H1 (cell line): ENCODE measurements around the gene ZXDC. TPM values are rescaled to one million over a fixed set of nuclear protein-coding genes. Genes with fewer than 3 reads are reported as not detected.

Experiments used
- CTCF ChIA-PET: fragments of 300-600 bp; sonication (Branson Sonifier 250); formaldehyde crosslinking; loops from one replicate; lab custom pipeline; 2021; ENCODE audit not compliant: partially characterized antibody; lab: Charles Lee
- POLR2A ChIA-PET: fragments of 300-600 bp; sonication (Branson Sonifier 250); formaldehyde crosslinking; loops from one replicate; lab custom pipeline; 2021; ENCODE audit warnings: inconsistent platforms; ENCODE audit not compliant: partially characterized antibody; lab: Charles Lee
- DNase-seq, 2 experiments: peaks; one replicate each; pipeline versions ENCODE4 v3.0.0 to v3.0.0-alpha.2; 2010 to 2022; ENCODE audit warnings: low spot score in 2 of 2, low read depth in 1 of 2, mixed read lengths in 1 of 2
- FAIRE-seq: peaks from 2 replicates; lab custom pipeline; 2011; peaks lifted over from hg19 to GRCh38; lab: Jason Lieb, UNC
- H2AFZ ChIP-seq: 2 replicates; pipeline ENCODE4 v1.8.1; 2012; ENCODE audit warnings: low read length, inconsistent platforms
- H2AK5ac ChIP-seq: 2 replicates; pipeline ENCODE4 v1.6.1; 2013; ENCODE audit warnings: low read depth, low read length
- H2BK120ac ChIP-seq: replicated peaks from 2 replicates; pipeline ENCODE3; 2013; ENCODE audit warnings: low read depth, low read length, inconsistent platforms
- H2BK12ac ChIP-seq: 2 replicates; pipeline ENCODE4 v1.6.1; 2013; ENCODE audit warnings: low read depth, low read length
- H2BK15ac ChIP-seq: 2 replicates; pipeline ENCODE4 v1.6.1; 2013; ENCODE audit warnings: low read length
- H2BK20ac ChIP-seq: 2 replicates; pipeline ENCODE4 v1.6.1; 2013; ENCODE audit warnings: low read length
- H2BK5ac ChIP-seq: 2 replicates; pipeline ENCODE4 v1.6.1; 2013; ENCODE audit warnings: low read depth, low read length
- H3K14ac ChIP-seq: 2 replicates; pipeline ENCODE4 v1.6.1; 2013; ENCODE audit warnings: inconsistent platforms; ENCODE audit not compliant: insufficient read length
- H3K18ac ChIP-seq: 2 replicates; pipeline ENCODE4 v1.6.1; 2013; ENCODE audit warnings: low read length; ENCODE audit errors: extremely low read depth
- H3K23ac ChIP-seq: 2 replicates; pipeline ENCODE4 v1.6.1; 2013; ENCODE audit warnings: inconsistent platforms; ENCODE audit not compliant: insufficient read length
- H3K23me2 ChIP-seq: 2 replicates; pipeline ENCODE4 v1.6.1; 2013; ENCODE audit warnings: low read depth, low read length
- H3K27ac ChIP-seq: 2 replicates; pipeline ENCODE4 v1.6.1; 2011; ENCODE audit warnings: low read depth, low read length, inconsistent platforms
- H3K27me3 ChIP-seq, 4 experiments: replicated peaks in 1 of 4; 1 replicate in 1 of 4; 2 replicates in 3 of 4; pipeline versions ENCODE4 v1.6.1 to v1.8.1; 2011 to 2013; ENCODE audit warnings: low read length in 3 of 4, mild to moderate bottlenecking in 3 of 4, inconsistent platforms in 2 of 4, mixed read lengths in 2 of 4, moderate library complexity in 1 of 4; ENCODE audit not compliant: control insufficient read depth in 3 of 4, insufficient read depth in 3 of 4; ENCODE audit errors: extremely low read depth in 1 of 4
- H3K36me3 ChIP-seq, 4 experiments: 2 replicates each; pipeline versions ENCODE4 v1.6.1 to v1.8.1; 2011 to 2013; ENCODE audit warnings: mild to moderate bottlenecking in 4 of 4, low read length in 3 of 4, moderate library complexity in 2 of 4, control low read depth in 1 of 4, inconsistent platforms in 1 of 4; ENCODE audit not compliant: insufficient read depth in 4 of 4, control insufficient read depth in 2 of 4
- H3K4ac ChIP-seq: replicated peaks from 2 replicates; pipeline ENCODE3; 2013; ENCODE audit warnings: low read length, low read depth, mixed read lengths, inconsistent platforms; ENCODE audit not compliant: insufficient read length
- H3K4me1 ChIP-seq, 4 experiments: replicated peaks in 1 of 4; 1 replicate in 1 of 4; 2 replicates in 3 of 4; pipeline versions ENCODE4 v1.6.1 to v1.8.1; 2011 to 2013; ENCODE audit warnings: low read length in 3 of 4, inconsistent platforms in 2 of 4, mixed read lengths in 1 of 4; ENCODE audit not compliant: insufficient read depth in 4 of 4, control insufficient read depth in 3 of 4
- H3K4me2 ChIP-seq, 2 experiments: 2 replicates each; pipeline versions ENCODE4 v1.6.1 to v1.8.1; 2011 to 2013; ENCODE audit warnings: low read depth in 2 of 2, low read length in 2 of 2, control low read depth in 1 of 2, inconsistent platforms in 1 of 2, mild to moderate bottlenecking in 1 of 2; ENCODE audit not compliant: insufficient read depth in 1 of 2
- H3K4me3 ChIP-seq, 4 experiments: fragments of 200-600, 300-600 bp in 1 of 4; sonication (generic), shearing (Covaris generic), sonication (Bioruptor Twin) in 1 of 4; 2 replicates each; pipeline versions ENCODE4 v1.5.1 to v1.8.1; 2011 to 2016; ENCODE audit warnings: low read length in 4 of 4, low read depth in 3 of 4, control low read depth in 2 of 4, inconsistent platforms in 2 of 4, mild to moderate bottlenecking in 2 of 4, mixed read lengths in 1 of 4, moderate library complexity in 1 of 4; ENCODE audit not compliant: insufficient read depth in 2 of 4; ENCODE audit errors: extremely low read depth in 1 of 4
- H3K56ac ChIP-seq: replicated peaks from 2 replicates; pipeline ENCODE3; 2013; ENCODE audit warnings: low read depth, mild to moderate bottlenecking, mixed read lengths, low read length, inconsistent platforms; ENCODE audit not compliant: insufficient read length
- H3K79me1 ChIP-seq: 2 replicates; pipeline ENCODE4 v1.6.1; 2013; ENCODE audit warnings: low read depth, low read length, control low read depth
- H3K79me2 ChIP-seq, 2 experiments: 2 replicates each; pipeline versions ENCODE4 v1.6.1 to v1.8.1; 2012 to 2013; ENCODE audit warnings: low read length in 2 of 2, mild to moderate bottlenecking in 2 of 2, inconsistent platforms in 1 of 2; ENCODE audit not compliant: insufficient read depth in 2 of 2, control insufficient read depth in 1 of 2
- H3K9ac ChIP-seq, 4 experiments: replicated peaks in 1 of 4; 1 replicate in 1 of 4; 2 replicates in 3 of 4; pipeline versions ENCODE4 v1.6.1 to v1.8.1; 2011 to 2013; ENCODE audit warnings: low read depth in 3 of 4, low read length in 3 of 4, control low read depth in 2 of 4, mild to moderate bottlenecking in 2 of 4, moderate library complexity in 2 of 4, inconsistent platforms in 1 of 4; ENCODE audit errors: extremely low read depth in 1 of 4
- H3K9me3 ChIP-seq, 2 experiments: 2 replicates each; pipeline versions ENCODE4 v1.6.1 to v1.8.1; 2012 to 2013; ENCODE audit warnings: mild to moderate bottlenecking in 2 of 2, moderate library complexity in 2 of 2, control low read depth in 1 of 2, inconsistent platforms in 1 of 2, low read depth in 1 of 2, low read length in 1 of 2, mixed read lengths in 1 of 2; ENCODE audit not compliant: insufficient read depth in 2 of 2
- H4K20me1 ChIP-seq, 2 experiments: replicated peaks in 1 of 2; 2 replicates each; pipeline versions ENCODE3 to v1.8.1; 2011 to 2013; ENCODE audit warnings: inconsistent platforms in 2 of 2, low read length in 2 of 2, mild to moderate bottlenecking in 1 of 2; ENCODE audit not compliant: insufficient read depth in 2 of 2, control insufficient read depth in 1 of 2
- H4K5ac ChIP-seq: 2 replicates; pipeline ENCODE4 v1.6.1; 2013; ENCODE audit warnings: low read length, low read depth, mixed read lengths, inconsistent platforms; ENCODE audit not compliant: insufficient read length
- H4K8ac ChIP-seq: 2 replicates; pipeline ENCODE4 v1.8.0; 2013; ENCODE audit warnings: mild to moderate bottlenecking, moderate library complexity, low read length, inconsistent platforms; ENCODE audit not compliant: insufficient read depth; ENCODE audit errors: extremely low read depth
- H4K91ac ChIP-seq: replicated peaks from 2 replicates; pipeline ENCODE3; 2013; ENCODE audit warnings: low read length, mixed read lengths, inconsistent platforms; ENCODE audit not compliant: insufficient read length
- BACH1 ChIP-seq: IDR thresholded peaks from 2 replicates; pipeline ENCODE4 v1.6.1; 2012; ENCODE audit warnings: low read length, improper control_type of control experiment
- CHD1 ChIP-seq: IDR thresholded peaks from 2 replicates; pipeline ENCODE4 v1.6.1; 2012; ENCODE audit warnings: low read depth, low read length, improper control_type of control experiment
- CTCF ChIP-seq, 3 experiments: IDR thresholded peaks; 1 replicate in 2 of 3; 2 replicates in 1 of 3; pipeline versions ENCODE4 v1.5.1 to v1.6.1; 2011; ENCODE audit warnings: low read length in 3 of 3, mild to moderate bottlenecking in 3 of 3, inconsistent platforms in 2 of 3, low read depth in 1 of 3, moderate library complexity in 1 of 3; ENCODE audit not compliant: insufficient read depth in 1 of 3; ENCODE audit errors: control extremely low read depth in 1 of 3
- EGR1 ChIP-seq: IDR thresholded peaks from 2 replicates; pipeline ENCODE4 v1.6.1; 2011; ENCODE audit warnings: low read depth, low read length, borderline replicate concordance
- EP300 ChIP-seq, 2 experiments: IDR thresholded peaks; 1 replicate in 1 of 2; 2 replicates in 1 of 2; pipeline ENCODE4 v1.6.1; 2011 to 2012; ENCODE audit warnings: low read depth in 2 of 2, low read length in 2 of 2, mild to moderate bottlenecking in 2 of 2, borderline replicate concordance in 1 of 2, inconsistent platforms in 1 of 2, moderate library complexity in 1 of 2
- FOSL1 ChIP-seq: IDR thresholded peaks from 2 replicates; pipeline ENCODE4 v1.6.1; 2011; ENCODE audit warnings: mild to moderate bottlenecking, low read depth, low read length, moderate library complexity; ENCODE audit not compliant: insufficient read depth
- NRF1 ChIP-seq: IDR thresholded peaks from 2 replicates; pipeline ENCODE4 v1.6.1; 2011; ENCODE audit warnings: mild to moderate bottlenecking, low read depth, low read length, improper control_type of control experiment
- POLR2A ChIP-seq, 2 experiments: IDR thresholded peaks; 1 replicate in 1 of 2; 2 replicates in 1 of 2; pipeline ENCODE4 v1.6.1; 2011; ENCODE audit warnings: low read depth in 2 of 2, low read length in 2 of 2, mild to moderate bottlenecking in 2 of 2; ENCODE audit errors: control extremely low read depth in 1 of 2
- SP2 ChIP-seq: IDR thresholded peaks from 2 replicates; pipeline ENCODE4 v1.6.1; 2012; ENCODE audit warnings: mild to moderate bottlenecking, low read length, inconsistent platforms
- SRF ChIP-seq: IDR thresholded peaks from 2 replicates; pipeline ENCODE4 v1.6.1; 2011; ENCODE audit warnings: mild to moderate bottlenecking, low read depth, low read length, moderate library complexity
- SUZ12 ChIP-seq: fragments of 200-600 bp; sonication (generic); IDR thresholded peaks from 2 replicates; pipeline ENCODE4 v1.6.1; 2012; ENCODE audit warnings: mild to moderate bottlenecking, inconsistent platforms, low read length, moderate library complexity, mixed read lengths
- WGBS, 2 experiments: shearing (Covaris generic) in 1 of 2; methylation state at CpG; one replicate each; pipeline versions ENCODE4 v1.1.6 to v1.1.7; 2013 to 2015; ENCODE audit warnings: low lambda C conversion rate in 2 of 2, mixed read lengths in 2 of 2, inconsistent platforms in 1 of 2, low coverage in 1 of 2, missing lambda C conversion rate in 1 of 2; ENCODE audit not compliant: insufficient replicate concordance in 2 of 2, insufficient coverage in 1 of 2, insufficient read length in 1 of 2; ENCODE audit errors: extremely low coverage in 1 of 2, missing lambda C conversion rate in 1 of 2; 5-methylcytosine and 5-hydroxymethylcytosine counted together
- polyA plus RNA-seq, 7 experiments: library from polyadenylated mRNA; depleted of rRNA in 3 of 7; stranded (reverse) in 5 of 7; unstranded in 2 of 7; fragments of >200 nt in 5 of 7; fragments of 200-250 nt in 2 of 7; gene quantifications; 1 replicate in 5 of 7; 2 replicates in 1 of 7; 4 replicates in 1 of 7; pipeline versions ENCODE4 v1.2.1 to v1.2.3, GENCODE V29; 2011 to 2013; ENCODE audit warnings: missing spikeins in 2 of 7, mixed read lengths in 2 of 7
- total RNA-seq: library from RNA; stranded (reverse); fragmentation: NEBNext Ultra II Directional; extraction: Animal tissue kit (Norgen Biotek cat#: 25700); gene quantifications from 2 replicates; pipeline ENCODE4 v1.2.1, GENCODE V29; 2021

Gene ZXDC
- total and polyA plus RNA-seq, 2 of the 8 experiments (the other 6 are each of a cell fraction or from before 2014, with no cell fraction given): 12.7 to 24.3 TPM

DNA sequence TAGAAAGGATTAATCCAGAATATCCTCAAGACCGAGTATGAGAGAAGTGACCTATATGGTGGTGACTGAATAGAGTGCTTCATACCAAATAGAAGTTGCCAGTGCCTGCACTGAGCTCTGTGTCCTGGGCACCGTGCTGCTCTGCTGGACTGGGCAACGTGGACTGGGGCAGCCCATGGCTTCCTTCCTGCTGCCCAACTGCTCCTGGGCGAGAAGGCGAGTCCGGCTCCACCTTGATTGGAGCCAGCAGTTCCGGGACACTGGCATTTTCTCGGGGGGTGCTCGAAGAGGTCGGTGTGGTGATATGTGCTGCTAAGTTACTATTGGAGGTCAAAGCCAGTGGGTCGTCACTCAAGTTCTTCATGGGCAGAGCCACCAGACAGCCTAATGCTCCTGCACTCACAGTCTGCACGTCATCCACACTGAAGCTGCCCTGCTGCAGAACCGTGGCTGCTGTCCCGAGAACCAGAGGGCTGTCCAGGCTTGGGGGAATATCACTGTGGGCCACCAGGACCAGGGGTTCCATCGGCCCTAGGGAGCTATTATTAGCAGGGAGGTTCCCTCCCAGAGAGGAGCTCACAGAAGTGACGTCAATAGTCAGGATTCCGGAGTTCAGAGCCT is 14.1 kb downstream of the ZXDC start:
- Histone ChIP-seq H3K4ac (no peak overlapping the region), H3K56ac (no peak overlapping the region), H4K8ac (no peak overlapping the region), H2BK20ac (no peak overlapping the region), H3K4me3 (no peak overlapping the region), H4K91ac (no peak overlapping the region), H3K27ac (no peak overlapping the region), H2BK12ac (no peak overlapping the region), H3K4me2 (no peak overlapping the region), H4K5ac (no peak overlapping the region), H2BK5ac (no peak overlapping the region), H2BK15ac (no peak overlapping the region), H2AFZ (no peak overlapping the region), H3K4me1 (no peaks in the 10 kb centered on the region), H3K23me2 (no peaks in the 10 kb centered on the region), H3K18ac (no peak overlapping the region), H3K79me1 (peaks cover 4% of the 10 kb centered on the region; the same call in 1 of the 2 replicates), H3K14ac (no peak overlapping the region), H3K9ac (no peak overlapping the region), H4K20me1 (peaks cover under 1 to 12% of the 10 kb centered on the region in 2 experiments), H3K27me3 (no peaks in the 10 kb centered on the region), H3K23ac (no peak overlapping the region), H2AK5ac (no peak overlapping the region), H3K79me2 (no peaks in the 10 kb centered on the region; a peak in 1 of 4 replicates), H3K36me3 (peaks cover 19 to 84% (median 54%) of the 10 kb centered on the region in 4 experiments; a peak in 7 of 8 replicates), H2BK120ac (no peak overlapping the region), H3K9me3 (no peaks in the 10 kb centered on the region)
- CTCF ChIA-PET: interaction anchor here (0.8 to 2.0 kb wide), 3 partner anchors 13 to 341 kb away, joined by 3 to 7 read pairs (median 5); no protein-coding TSS in a partner anchor
- POLR2A ChIA-PET: interaction anchor here (1.2 to 3.3 kb wide), 2 partner anchors 10 to 12 kb away, joined by 3 to 20 read pairs; no protein-coding TSS in a partner anchor
- DNase-seq (no peak), FAIRE-seq (no peak)
- WGBS, 2 experiments: 92% methylated on average over 17 of the region's 17 CpGs; no CpG with 5 or more reads in 1 of the 2 experiments
- TF ChIP-seq SP2 (no peak), POLR2A (IDR thresholded peaks at IDR 0.05; ENCODE audit: control extremely low read depth in 1 of 2, low read depth in 2 of 2, low read length in 2 of 2) (no peak), BACH1 (no peak), NRF1 (no peak), EGR1 (no peak), FOSL1 (no peak), CTCF (IDR thresholded peaks at IDR 0.05; ENCODE audit: control extremely low read depth in 1 of 3, insufficient read depth in 1 of 3, low read depth in 1 of 3, low read length in 3 of 3) (no peak), EP300 (IDR thresholded peaks at IDR 0.05; ENCODE audit: borderline replicate concordance in 1 of 2, low read depth in 2 of 2, low read length in 2 of 2) (no peak), SRF (no peak), SUZ12 (no peak), CHD1 (no peak)
